Measurements from ENCODE around the gene RNF151. TPM values are rescaled to one million over a fixed set of nuclear protein-coding genes. Genes with fewer than 3 reads are reported as not detected.

Gene RNF151
- total RNA-seq, 1 experiment from 2014 or later, result 0.28 TPM

GRCh38 chr16:1983544-1984346 lies 17.1 kb downstream of the RNF151 start, which contains the start of gene GFER:
Gene GFER, plus strand, starts transcription at chr16:1984193. Its CDS starts 26 bp downstream, at chr16:1984219.
- Mint-ChIP-seq H3K27ac (peak within 1 kb of the TSS; percentile 26 to 92 (median 50); a peak in 4 of 7 replicates), H3K4me3 (peak within 1 kb of the TSS; percentile 85 to 88), H3K9me3 (no peaks in the 10 kb centered on the region; a peak in 1 of 5 replicates), H3K4me1 (peaks cover 22 to 30% of the 10 kb centered on the region in 2 experiments), H3K27me3 (ENCODE audit: low read depth) (peaks cover 52% of the 10 kb centered on the region), H3K36me3 (ENCODE audit: insufficient read depth in 1 of 3, low read depth in 3 of 3) (peaks cover 0 to 20% (median 18%) of the 10 kb centered on the region in 3 experiments)
- Histone ChIP-seq H2AFZ (ENCODE audit: low read length) (no peak within 1 kb of the TSS), H2BK120ac (ENCODE audit: low read depth, low read length, poor library complexity, severe bottlenecking) (no peak within 1 kb of the TSS), H3K4me2 (ENCODE audit: insufficient read depth, insufficient read length, low read length) (peak within 1 kb of the TSS; percentile 81), H2BK20ac (ENCODE audit: low read depth, low read length, poor library complexity, severe bottlenecking) (no peak within 1 kb of the TSS), H3K9me3 (ENCODE audit: control insufficient read depth, low read depth, low read length) (no peaks in the 10 kb centered on the region), H3K18ac (ENCODE audit: insufficient read length, low read depth, low read length) (peak within 1 kb of the TSS; percentile 38), H2BK12ac (ENCODE audit: insufficient read length, low read depth, low read length) (no peak within 1 kb of the TSS), H2BK15ac (ENCODE audit: low read depth, low read length) (no peak within 1 kb of the TSS), H3K4ac (ENCODE audit: low read depth, low read length) (no peak within 1 kb of the TSS), H3K79me2 (ENCODE audit: insufficient read depth, low read length) (no peaks in the 10 kb centered on the region; the same call in 1 of the 2 replicates), H4K8ac (replicated peaks; ENCODE audit: insufficient read length, low read depth, low read length) (no peak within 1 kb of the TSS), H3K56ac (ENCODE audit: insufficient read length, low read depth, low read length) (no peak within 1 kb of the TSS), H3T11ph (ENCODE audit: low read length) (no peak within 1 kb of the TSS), H3K14ac (ENCODE audit: insufficient read depth, low read length) (peak within 1 kb of the TSS; percentile 52; the same call in 1 of the 2 replicates), H3K23ac (ENCODE audit: insufficient read length, low read depth, low read length) (no peak within 1 kb of the TSS), H3K4me1 (ENCODE audit: insufficient read depth, low read length) (no peaks in the 10 kb centered on the region; the same call in 1 of the 2 replicates), H3K27ac (ENCODE audit: insufficient read length, low read depth, low read length) (no peak within 1 kb of the TSS), H3K79me1 (ENCODE audit: insufficient read depth, low read depth, low read length, poor library complexity, severe bottlenecking) (no peaks in the 10 kb centered on the region), H3K9ac (ENCODE audit: extremely low read depth, insufficient read length, low read length) (peak within 1 kb of the TSS; percentile 52), H4K91ac (ENCODE audit: insufficient read length, low read depth, low read length) (no peak within 1 kb of the TSS), H4K5ac (ENCODE audit: insufficient read length, low read depth, low read length) (no peak within 1 kb of the TSS), H2AK5ac (ENCODE audit: insufficient read length, low read length) (no peak within 1 kb of the TSS), H3K27me3 (ENCODE audit: insufficient read depth, low read length) (peaks cover 25% of the 10 kb centered on the region), H4K20me1 (ENCODE audit: control insufficient read depth, insufficient read depth, insufficient read length) (peaks cover 2% of the 10 kb centered on the region), H2BK5ac (ENCODE audit: insufficient read length, low read length) (no peak within 1 kb of the TSS), H3K23me2 (ENCODE audit: insufficient read length, low read depth, low read length, poor library complexity, severe bottlenecking) (peaks cover 24% of the 10 kb centered on the region)
- peak; percentile 55 for TF ChIP-seq CTCF (conservative IDR thresholded peaks at IDR 0.05)
- DNase-seq, result peak; percentile 95
- WGBS (ENCODE audit: extremely low coverage, insufficient read length, low lambda C conversion rate), result no CpG with 5 or more reads among the region's 109 CpGs

Data from H9 (cell line).